RWPE2 (cell line): ENCODE data around the gene NCS1.
A peak's percentile ranks its signal among the peaks of the same experiment; 100 is the strongest.

Source experiments
- ATAC-seq: fragments of 200-7000 bp; cut with Tn5 transposase; 3 replicates; pipeline ENCODE4 v1.9.1; 2021; ENCODE audit warnings: low read depth
- DNase-seq: peaks from one replicate; pipeline ENCODE4 v3.0.0-alpha.2; 2020; ENCODE audit warnings: low spot score
- H3K27ac ChIP-seq: fragments of 450-650 bp; 2 replicates; pipeline ENCODE4 v1.5.1; 2017; ENCODE audit warnings: mild to moderate bottlenecking; ENCODE audit not compliant: poor library complexity, severe bottlenecking
- H3K27me3 ChIP-seq: fragments of 250-450 bp; sonication (Bioruptor Pico); 2 replicates; pipeline ENCODE4 v1.5.1; 2021; ENCODE audit warnings: mild to moderate bottlenecking, moderate library complexity; ENCODE audit not compliant: insufficient read depth, poor library complexity, severe bottlenecking
- H3K36me3 ChIP-seq: fragments of 250-450 bp; sonication (Bioruptor Pico); 2 replicates; pipeline ENCODE4 v1.5.1; 2020; ENCODE audit warnings: low read depth, mild to moderate bottlenecking, moderate library complexity
- H3K4me1 ChIP-seq: fragments of 250-450 bp; sonication (Bioruptor Pico); 2 replicates; pipeline ENCODE4 v1.5.1; 2021; ENCODE audit warnings: mild to moderate bottlenecking, moderate library complexity; ENCODE audit not compliant: insufficient read depth, poor library complexity, severe bottlenecking
- H3K4me3 ChIP-seq: fragments of 250-450 bp; sonication (Bioruptor Pico); 2 replicates; pipeline ENCODE4 v1.5.1; 2021; ENCODE audit warnings: mild to moderate bottlenecking, moderate library complexity; ENCODE audit not compliant: severe bottlenecking
- H3K9me3 ChIP-seq: fragments of 250-450 bp; sonication (Bioruptor Pico); 2 replicates; pipeline ENCODE4 v1.5.1; 2021; ENCODE audit warnings: mild to moderate bottlenecking, moderate library complexity; ENCODE audit not compliant: severe bottlenecking
- TF ChIP-seq, protein P1 (sequence below): fragments of 450-650 bp; IDR thresholded peaks from one replicate; pipeline ENCODE4 v1.5.1; 2017; ENCODE audit warnings: mild to moderate bottlenecking, moderate library complexity; ENCODE audit not compliant: poor library complexity, severe bottlenecking

NCS1 gene

DNA sequence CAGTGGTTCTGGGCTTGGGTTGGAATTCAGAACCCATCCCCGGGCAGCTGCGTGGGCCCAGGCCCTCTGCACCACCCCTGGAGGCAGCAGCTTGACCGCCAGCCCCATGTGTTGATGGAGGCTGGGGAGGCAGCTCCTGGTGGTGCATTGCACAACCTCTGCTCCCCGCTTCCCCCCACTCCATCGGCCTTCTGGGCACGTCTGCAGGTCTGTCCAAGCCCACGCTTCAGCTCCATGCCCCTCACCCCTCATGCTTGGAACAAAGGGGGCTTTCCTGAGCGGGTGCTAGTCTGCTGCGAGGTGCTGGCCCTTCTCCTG is 1.4 kb downstream of the NCS1 start:
- ATAC-seq (no peak), DNase-seq (no peak)
- H3K27ac ChIP-seq, result no peak overlapping the region
- H3K4me1 ChIP-seq, result no peaks in the 10 kb centered on the region
- H3K9me3 ChIP-seq, result no peaks in the 10 kb centered on the region
- peaks cover 3% of the 10 kb centered on the region; the same call in 1 of the 2 replicates for H3K36me3 ChIP-seq
- peak overlapping the region; percentile 84 for H3K4me3 ChIP-seq
- TF ChIP-seq, protein P1, sequence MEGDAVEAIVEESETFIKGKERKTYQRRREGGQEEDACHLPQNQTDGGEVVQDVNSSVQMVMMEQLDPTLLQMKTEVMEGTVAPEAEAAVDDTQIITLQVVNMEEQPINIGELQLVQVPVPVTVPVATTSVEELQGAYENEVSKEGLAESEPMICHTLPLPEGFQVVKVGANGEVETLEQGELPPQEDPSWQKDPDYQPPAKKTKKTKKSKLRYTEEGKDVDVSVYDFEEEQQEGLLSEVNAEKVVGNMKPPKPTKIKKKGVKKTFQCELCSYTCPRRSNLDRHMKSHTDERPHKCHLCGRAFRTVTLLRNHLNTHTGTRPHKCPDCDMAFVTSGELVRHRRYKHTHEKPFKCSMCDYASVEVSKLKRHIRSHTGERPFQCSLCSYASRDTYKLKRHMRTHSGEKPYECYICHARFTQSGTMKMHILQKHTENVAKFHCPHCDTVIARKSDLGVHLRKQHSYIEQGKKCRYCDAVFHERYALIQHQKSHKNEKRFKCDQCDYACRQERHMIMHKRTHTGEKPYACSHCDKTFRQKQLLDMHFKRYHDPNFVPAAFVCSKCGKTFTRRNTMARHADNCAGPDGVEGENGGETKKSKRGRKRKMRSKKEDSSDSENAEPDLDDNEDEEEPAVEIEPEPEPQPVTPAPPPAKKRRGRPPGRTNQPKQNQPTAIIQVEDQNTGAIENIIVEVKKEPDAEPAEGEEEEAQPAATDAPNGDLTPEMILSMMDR, result no peak
- no peaks in the 10 kb centered on the region for H3K27me3 ChIP-seq

DNA sequence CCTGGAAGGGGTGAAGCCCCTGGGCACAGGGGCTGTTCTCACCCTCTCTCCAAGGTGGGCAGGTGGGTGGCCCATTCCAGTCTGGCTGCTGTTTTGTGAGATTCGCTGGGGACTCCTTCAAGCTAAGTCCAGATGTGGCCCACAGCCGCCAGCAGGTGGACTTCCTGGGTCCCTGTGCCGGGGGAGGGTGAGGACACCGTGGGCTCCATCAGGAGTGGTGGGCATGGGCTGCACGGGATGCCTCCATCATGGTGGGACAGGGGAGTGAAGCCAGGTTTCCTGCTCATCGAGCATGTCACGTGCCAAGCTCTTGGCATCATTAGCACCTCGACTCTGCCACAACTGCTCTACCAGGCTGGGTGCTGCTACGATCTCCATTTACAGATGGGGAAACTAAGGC is 1.8 kb downstream of the NCS1 start:
- Histone ChIP-seq H3K27me3 (no peaks in the 10 kb centered on the region), H3K4me3 (no peak overlapping the region), H3K36me3 (peaks cover 3% of the 10 kb centered on the region; the same call in 1 of the 2 replicates), H3K4me1 (no peaks in the 10 kb centered on the region), H3K27ac (no peak overlapping the region), H3K9me3 (no peaks in the 10 kb centered on the region)
- DNase-seq, result no peak
- TF ChIP-seq, protein P1, result no peak
- no peak for ATAC-seq

DNA sequence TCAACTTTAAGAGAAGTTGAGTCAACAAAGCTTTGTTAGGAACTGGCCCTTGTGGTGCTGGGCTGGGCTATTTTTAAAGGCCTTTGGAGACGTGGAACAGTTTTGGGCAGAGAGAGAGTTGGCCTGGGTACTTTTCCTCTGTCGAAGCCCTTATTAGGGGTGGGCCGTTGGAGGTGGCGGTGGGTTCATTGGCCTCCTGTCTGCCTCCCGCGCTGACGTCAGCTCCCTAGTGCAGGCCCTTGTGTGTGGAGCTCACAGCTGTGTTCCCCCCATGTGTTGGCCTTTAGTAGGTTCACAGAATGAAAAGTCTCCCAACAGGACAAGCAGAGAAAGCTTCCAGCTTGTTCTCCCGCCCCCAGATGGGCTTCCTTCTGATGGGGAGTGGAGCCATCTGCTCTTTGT is 2.7 kb downstream of the NCS1 start:
- Histone ChIP-seq H3K27ac (no peak overlapping the region), H3K4me1 (no peaks in the 10 kb centered on the region), H3K27me3 (no peaks in the 10 kb centered on the region), H3K9me3 (no peaks in the 10 kb centered on the region), H3K36me3 (peaks cover 6% of the 10 kb centered on the region; the same call in 1 of the 2 replicates), H3K4me3 (no peak overlapping the region)
- no peak for ATAC-seq
- DNase-seq, result no peak
- TF ChIP-seq, protein P1, result no peak

DNA sequence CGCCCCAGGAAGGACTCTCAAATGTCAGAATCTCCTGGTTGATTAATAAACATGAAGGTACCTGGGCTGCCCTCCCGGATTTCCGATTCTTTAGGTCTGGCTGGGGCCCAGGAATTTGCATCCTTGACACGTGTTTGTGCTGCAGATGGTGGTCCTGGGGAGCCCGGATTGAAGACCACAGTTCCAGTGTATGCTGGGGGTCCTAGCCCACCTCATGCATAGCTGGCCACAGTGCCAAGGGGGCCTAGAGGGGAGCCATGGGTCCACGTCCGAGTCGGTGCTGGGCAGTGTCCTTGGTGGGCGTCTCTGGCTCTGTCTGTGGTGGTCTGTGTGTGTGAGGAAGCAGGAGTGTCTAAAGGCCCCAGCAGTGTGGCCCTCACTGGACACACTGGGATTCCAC is 3.2 kb downstream of the NCS1 start:
- TF ChIP-seq, protein P1, result no peak
- no peaks in the 10 kb centered on the region for H3K4me1 ChIP-seq
- H3K36me3 ChIP-seq, result peaks cover 6% of the 10 kb centered on the region; the same call in 1 of the 2 replicates
- H3K9me3 ChIP-seq, result no peaks in the 10 kb centered on the region
- DNase-seq, result no peak
- no peak for ATAC-seq
- no peaks in the 10 kb centered on the region for H3K27me3 ChIP-seq
- no peak overlapping the region for H3K27ac ChIP-seq
- no peak overlapping the region for H3K4me3 ChIP-seq

DNA sequence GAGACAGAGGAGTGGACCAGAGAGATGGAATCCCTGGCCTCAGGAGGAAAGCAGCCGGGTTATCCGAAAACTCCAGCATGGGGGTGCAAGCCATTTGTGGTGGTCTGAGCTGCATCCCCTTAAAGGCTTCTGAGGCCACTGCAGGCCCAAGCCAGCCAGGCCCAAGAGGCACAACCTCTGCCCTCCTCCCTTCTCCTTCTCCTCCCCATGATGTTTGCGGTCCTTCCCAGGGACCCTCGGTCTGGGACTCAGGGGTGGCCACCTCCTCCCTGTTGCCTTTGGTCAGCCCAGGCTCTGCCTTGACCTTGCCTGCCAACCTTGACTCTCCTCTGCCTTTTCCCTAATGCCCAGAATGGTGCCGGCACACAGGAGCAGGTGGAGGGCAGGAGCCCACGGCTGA is 4.6 kb downstream of the NCS1 start:
- no peak overlapping the region for H3K27ac ChIP-seq
- no peaks in the 10 kb centered on the region for H3K4me1 ChIP-seq
- DNase-seq, result no peak
- H3K9me3 ChIP-seq, result no peaks in the 10 kb centered on the region
- H3K4me3 ChIP-seq, result no peak overlapping the region
- peaks cover 6% of the 10 kb centered on the region; the same call in 1 of the 2 replicates for H3K36me3 ChIP-seq
- H3K27me3 ChIP-seq, result no peaks in the 10 kb centered on the region
- ATAC-seq, result no peak
- TF ChIP-seq, protein P1, result no peak
